LNCaP clone FGC (cell line): ENCODE measurements around the gene PML.

Experiments
- DNase-seq: peaks from one replicate; pipeline ENCODE4 v3.0.0-alpha.2; 2011; ENCODE audit warnings: low read depth
- H3K4me3 ChIP-seq: 2 replicates; pipeline ENCODE4 v1.5.1; 2011; ENCODE audit warnings: mild to moderate bottlenecking, low read depth, low read length, control low read depth
- TF ChIP-seq, protein P1 (sequence below): IDR thresholded peaks from 2 replicates; pipeline ENCODE4 v1.5.1; 2012; ENCODE audit warnings: mild to moderate bottlenecking; ENCODE audit not compliant: control insufficient read depth, insufficient read depth; ENCODE audit errors: extremely low read depth

PML gene

DNA sequence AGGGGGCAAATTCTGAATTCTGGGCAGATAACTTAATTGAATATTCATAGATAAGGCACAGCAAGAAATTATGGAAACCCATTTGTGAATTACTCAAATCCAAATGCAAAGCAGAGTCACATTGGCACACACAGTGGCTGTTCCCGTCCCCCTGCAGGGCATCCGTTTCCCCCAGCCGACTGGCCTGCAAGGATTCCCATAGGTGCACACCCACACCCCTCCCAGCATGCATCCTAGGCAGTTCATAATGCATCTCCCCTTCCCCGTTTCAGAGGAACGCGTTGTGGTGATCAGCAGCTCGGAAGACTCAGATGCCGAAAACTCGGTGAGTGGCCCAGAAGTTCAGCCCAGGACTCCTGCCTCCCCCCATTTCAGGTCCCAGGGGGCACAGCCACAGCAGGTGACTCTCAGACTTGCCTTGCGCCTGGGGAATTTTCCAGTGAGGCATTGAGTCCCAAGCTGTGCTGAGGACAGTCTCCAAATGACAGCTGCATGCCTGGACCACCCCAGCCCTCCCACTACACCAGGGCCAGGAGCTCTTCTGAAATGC lies 39.8 kb downstream of the PML start:
- TF ChIP-seq, protein P1, sequence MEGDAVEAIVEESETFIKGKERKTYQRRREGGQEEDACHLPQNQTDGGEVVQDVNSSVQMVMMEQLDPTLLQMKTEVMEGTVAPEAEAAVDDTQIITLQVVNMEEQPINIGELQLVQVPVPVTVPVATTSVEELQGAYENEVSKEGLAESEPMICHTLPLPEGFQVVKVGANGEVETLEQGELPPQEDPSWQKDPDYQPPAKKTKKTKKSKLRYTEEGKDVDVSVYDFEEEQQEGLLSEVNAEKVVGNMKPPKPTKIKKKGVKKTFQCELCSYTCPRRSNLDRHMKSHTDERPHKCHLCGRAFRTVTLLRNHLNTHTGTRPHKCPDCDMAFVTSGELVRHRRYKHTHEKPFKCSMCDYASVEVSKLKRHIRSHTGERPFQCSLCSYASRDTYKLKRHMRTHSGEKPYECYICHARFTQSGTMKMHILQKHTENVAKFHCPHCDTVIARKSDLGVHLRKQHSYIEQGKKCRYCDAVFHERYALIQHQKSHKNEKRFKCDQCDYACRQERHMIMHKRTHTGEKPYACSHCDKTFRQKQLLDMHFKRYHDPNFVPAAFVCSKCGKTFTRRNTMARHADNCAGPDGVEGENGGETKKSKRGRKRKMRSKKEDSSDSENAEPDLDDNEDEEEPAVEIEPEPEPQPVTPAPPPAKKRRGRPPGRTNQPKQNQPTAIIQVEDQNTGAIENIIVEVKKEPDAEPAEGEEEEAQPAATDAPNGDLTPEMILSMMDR = no peak
- DNase-seq = no peak
- no peak overlapping the region for H3K4me3 ChIP-seq

DNA sequence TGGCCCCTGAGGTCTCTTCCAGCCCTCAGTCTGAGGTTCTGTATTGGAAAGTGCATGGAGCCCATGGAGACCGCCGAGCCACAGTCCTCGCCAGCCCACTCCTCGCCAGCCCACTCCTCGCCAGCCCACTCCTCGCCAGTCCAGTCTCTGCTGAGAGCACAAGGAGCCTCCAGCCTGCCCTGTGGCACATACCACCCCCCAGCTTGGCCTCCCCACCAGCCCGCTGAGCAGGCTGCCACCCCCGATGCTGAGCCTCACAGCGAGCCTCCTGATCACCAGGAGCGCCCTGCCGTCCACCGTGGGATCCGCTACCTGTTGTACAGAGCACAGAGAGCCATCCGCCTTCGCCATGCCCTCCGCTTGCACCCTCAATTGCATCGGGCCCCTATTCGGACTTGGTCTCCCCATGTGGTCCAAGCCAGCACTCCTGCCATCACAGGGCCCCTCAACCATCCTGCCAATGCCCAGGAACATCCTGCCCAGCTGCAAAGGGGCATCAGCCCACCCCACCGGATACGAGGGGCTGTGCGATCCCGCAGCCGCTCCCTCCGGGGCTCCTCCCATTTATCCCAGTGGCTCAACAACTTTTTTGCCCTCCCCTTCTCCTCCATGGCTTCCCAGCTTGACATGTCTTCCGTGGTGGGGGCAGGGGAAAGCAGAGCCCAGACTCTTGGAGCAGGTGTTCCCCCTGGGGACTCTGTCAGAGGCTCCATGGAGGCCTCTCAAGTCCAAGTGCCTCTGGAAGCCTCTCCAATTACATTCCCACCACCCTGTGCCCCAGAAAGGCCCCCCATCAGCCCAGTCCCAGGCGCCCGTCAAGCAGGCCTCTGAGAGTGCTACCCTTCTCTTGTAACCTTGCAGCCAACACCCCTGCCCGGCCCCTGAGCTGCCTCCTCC lies 40.9 kb downstream of the PML start:
- TF ChIP-seq, protein P1 = no peak

DNA sequence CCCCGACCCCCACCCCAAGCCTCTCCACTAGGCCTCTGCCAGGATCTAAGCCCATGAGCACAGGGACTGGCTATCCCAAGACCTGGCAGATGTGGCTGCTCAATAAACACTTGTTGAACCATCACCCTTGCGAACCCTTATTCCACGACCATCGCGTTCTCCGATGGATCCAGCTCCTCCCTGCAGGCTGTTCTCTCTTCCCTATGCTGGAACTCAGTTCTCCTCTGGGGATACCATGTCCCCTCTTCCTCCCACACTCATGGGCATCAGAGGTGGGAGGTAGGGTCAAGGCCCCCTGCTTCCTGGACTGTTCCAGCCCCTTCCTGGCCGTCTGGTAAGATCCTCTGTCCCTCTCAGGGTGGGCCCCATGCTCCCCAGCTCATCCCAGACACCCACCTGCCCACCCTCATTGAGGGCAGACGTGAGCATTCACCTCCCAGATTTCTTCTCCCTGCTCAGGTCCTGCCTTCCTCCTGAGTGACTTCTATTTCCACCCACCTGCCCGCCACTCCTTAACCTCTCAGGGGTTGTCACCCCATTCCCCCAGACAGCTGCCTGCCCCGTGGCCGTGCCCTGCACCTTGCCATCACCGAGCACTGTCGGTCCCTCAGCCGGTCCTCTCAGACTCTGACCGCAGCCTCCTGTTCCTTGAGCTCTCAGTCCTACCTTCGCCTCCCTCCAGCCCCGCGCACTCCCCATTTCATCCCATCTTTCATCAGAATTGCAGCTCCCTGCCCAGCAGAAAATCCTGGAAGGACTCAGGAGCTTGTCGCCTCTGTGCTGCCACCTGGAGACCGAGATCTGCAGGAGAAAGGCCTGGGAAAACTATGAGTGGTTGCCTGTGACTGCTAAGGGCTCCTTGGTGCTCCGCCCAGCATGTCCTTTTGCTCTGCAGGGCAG lies 42.0 kb downstream of the PML start:
- DNase-seq = peak; percentile 22
- TF ChIP-seq, protein P1 = peak; percentile 77
- no peak overlapping the region for H3K4me3 ChIP-seq

More for the DNA sequence above, 40.9 kb downstream of the PML start:
- H3K4me3 ChIP-seq = no peak overlapping the region
- no peak for DNase-seq

DNA sequence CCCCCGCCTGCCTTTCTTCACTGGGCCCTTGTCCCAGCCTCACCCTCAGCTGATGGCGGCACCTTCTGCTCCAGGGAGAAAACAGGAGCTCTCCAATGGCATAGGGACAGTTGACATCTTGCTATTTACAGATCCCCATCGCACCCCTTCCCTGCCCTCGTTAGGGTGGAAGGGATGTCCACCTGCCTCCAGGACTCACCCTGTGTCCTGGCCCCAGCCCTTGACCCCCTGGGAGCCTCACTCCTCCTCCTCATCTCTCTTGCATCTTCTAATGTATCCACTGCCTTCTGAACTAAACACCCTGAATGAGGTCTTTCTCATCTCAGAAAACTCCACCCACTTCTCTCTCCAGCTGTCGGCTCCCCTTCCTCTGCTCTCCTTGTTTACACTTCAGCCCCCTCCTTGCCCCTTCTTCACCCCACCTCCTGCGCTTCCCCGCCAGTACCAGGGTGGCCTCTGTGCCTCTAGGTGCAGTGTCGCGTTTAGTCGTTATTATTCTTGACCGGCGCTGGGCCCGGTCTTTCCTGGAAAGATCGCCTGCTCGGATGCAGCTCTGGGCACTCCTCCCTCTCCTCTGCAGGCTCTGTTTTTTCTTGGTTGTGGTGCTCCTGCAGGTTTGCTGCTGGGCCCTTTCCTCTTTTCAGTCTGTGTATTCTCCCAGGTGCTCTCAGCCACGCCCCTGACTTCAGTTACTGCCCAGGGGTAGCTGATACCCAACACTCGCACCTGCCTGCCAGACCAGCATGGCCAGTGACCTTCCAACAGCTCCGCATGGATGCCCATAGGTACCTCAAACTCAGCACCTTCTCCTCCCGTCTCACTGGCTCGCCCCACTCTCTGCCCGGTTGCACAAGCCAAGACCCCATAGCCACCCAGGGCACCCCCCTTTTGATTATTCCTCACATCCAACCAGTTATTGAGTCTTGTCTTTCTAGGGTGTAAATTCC lies 42.9 kb downstream of the PML start:
- DNase-seq = no peak
- TF ChIP-seq, protein P1 = no peak
- no peak overlapping the region for H3K4me3 ChIP-seq

DNA sequence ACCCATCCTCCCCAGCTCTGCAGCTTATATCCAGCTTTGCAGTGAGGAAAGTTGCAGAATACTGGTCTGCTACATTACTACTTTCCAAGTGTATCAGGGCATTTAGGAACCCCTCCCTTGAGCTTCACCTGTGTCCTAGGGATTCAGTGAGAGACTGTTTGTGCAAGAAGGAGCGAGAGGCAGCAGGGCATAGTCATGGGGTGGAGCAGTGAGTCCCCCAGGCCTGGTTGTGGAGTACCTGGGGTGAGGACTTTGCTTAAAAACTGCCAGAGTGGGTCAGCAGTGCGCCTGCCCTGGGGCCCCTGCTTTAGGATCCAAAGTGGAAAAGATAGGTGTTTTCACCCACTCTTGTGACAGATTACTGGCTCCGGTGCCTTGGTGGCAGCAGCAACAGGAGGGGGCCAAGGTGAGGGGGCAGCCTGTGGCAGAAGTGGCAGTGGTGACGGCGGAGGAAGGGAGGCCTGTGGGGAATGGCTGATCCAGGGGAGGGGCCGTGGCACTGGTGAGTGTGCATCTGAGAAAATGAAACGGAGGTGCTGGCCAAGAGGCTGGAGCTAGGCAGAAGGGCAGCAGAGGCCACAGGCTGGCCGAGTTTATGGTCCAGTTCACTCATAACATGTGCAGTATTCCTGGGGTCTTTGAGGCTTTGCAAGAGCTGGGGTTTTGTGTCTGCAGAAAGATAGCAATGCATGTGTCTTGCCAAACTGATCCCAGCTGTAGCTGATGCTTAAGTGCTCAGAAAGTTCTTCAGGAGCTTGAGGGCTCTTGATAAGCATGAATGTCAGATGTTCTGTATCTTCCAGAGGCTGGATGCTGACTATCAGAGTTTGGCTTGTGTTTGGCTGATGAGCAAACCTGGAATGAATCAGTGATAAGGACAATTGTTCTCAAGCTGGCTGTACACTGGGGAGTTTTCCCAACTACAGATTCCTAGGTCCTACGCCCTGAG lies 44.5 kb downstream of the PML start:
- no peak for DNase-seq
- TF ChIP-seq, protein P1 = no peak
- no peak overlapping the region for H3K4me3 ChIP-seq
